ENCODE results near the gene MAD1L1. TPM values are rescaled to one million over a fixed set of nuclear protein-coding genes. Genes with fewer than 3 reads are reported as not detected.

MAD1L1 gene
- total and polyA plus RNA-seq, 8 donors, result 12.8 to 469 (median 27.3) TPM

GRCh38 chr7:2139004-2139699, 93.6 kb downstream of the MAD1L1 start:
- intact Hi-C loops (cut with DNase I; ENCODE audit: low total_unique reads), result no loop called here

GRCh38 chr7:2138146-2138765, 94.5 kb downstream of the MAD1L1 start:
- no peak overlapping the region for H3K27ac ChIP-seq
- H3K36me3 ChIP-seq, result peaks cover 0 to 42% (median 33%) of the 10 kb centered on the region in 4 donors
- H3K4me3 ChIP-seq, result no peak overlapping the region
- DNase-seq, result peak in 1 of 2 donors; percentile 75
- TF ChIP-seq POLR2A (IDR thresholded peaks at IDR 0.05), result no peak
- TF ChIP-seq CTCF (IDR thresholded peaks at IDR 0.05), result no peak
- TF ChIP-seq POLR2AphosphoS5 (IDR thresholded peaks at IDR 0.05), result no peak
- no peak for TF ChIP-seq EP300 (IDR thresholded peaks at IDR 0.05)
- no peaks in the 10 kb centered on the region for H3K4me1 ChIP-seq
- H3K27me3 ChIP-seq, result no peaks in the 10 kb centered on the region
- intact Hi-C loops (cut with DNase I; ENCODE audit: low total_unique reads), result no loop called here
- WGBS, 5 donors, result 77 to 91% (median 88%) methylated on average over 16 to 17 of the region's 17 CpGs
- no peaks in the 10 kb centered on the region for H3K9me3 ChIP-seq

More at GRCh38 chr7:2139004-2139699, 93.6 kb downstream of the MAD1L1 start:
- H3K36me3 ChIP-seq, result peaks cover 0 to 47% (median 35%) of the 10 kb centered on the region in 4 donors
- no peaks in the 10 kb centered on the region for H3K27me3 ChIP-seq
- no peaks in the 10 kb centered on the region for H3K9me3 ChIP-seq
- WGBS, 5 donors, result 91 to 100% (median 93%) methylated on average over 7 to 20 of the region's 20 CpGs
- no peak overlapping the region for H3K27ac ChIP-seq
- TF ChIP-seq CTCF (IDR thresholded peaks at IDR 0.05) (no peak), EP300 (IDR thresholded peaks at IDR 0.05) (no peak), POLR2AphosphoS5 (IDR thresholded peaks at IDR 0.05) (no peak), POLR2A (IDR thresholded peaks at IDR 0.05) (no peak)
- H3K4me1 ChIP-seq, result no peaks in the 10 kb centered on the region
- no peak overlapping the region for H3K4me3 ChIP-seq
- DNase-seq, result no peak

- H3K36me3 ChIP-seq, result peaks cover 0 to 40% (median 33%) of the 10 kb centered on the region in 4 donors
- intact Hi-C loops (cut with DNase I; ENCODE audit: low total_unique reads), result no loop called here
Measured at GRCh38 chr7:2134740-2135139, 98.0 kb downstream of the MAD1L1 start.

GRCh38 chr7:2132243-2132642, 100.5 kb downstream of the MAD1L1 start:
- no peaks in the 10 kb centered on the region for H3K9me3 ChIP-seq
- no peaks in the 10 kb centered on the region for H3K4me1 ChIP-seq
- intact Hi-C loops (cut with DNase I; ENCODE audit: low total_unique reads), result no loop called here
- no peaks in the 10 kb centered on the region for H3K27me3 ChIP-seq
- H3K36me3 ChIP-seq, result peaks cover 0 to 43% (median 38%) of the 10 kb centered on the region in 4 donors
- H3K4me3 ChIP-seq, result no peak overlapping the region
- TF ChIP-seq EP300 (IDR thresholded peaks at IDR 0.05) (no peak), POLR2A (IDR thresholded peaks at IDR 0.05) (no peak), POLR2AphosphoS5 (IDR thresholded peaks at IDR 0.05) (no peak), CTCF (IDR thresholded peaks at IDR 0.05) (no peak)
- no peak for DNase-seq
- no peak overlapping the region for H3K27ac ChIP-seq
- WGBS, 5 donors, result 93 to 98% (median 96%) methylated on average over 33 of the region's 33 CpGs

More at GRCh38 chr7:2134740-2135139, 98.0 kb downstream of the MAD1L1 start:
- H3K4me1 ChIP-seq, result no peaks in the 10 kb centered on the region
- TF ChIP-seq EP300 (IDR thresholded peaks at IDR 0.05) (no peak), POLR2AphosphoS5 (IDR thresholded peaks at IDR 0.05) (no peak), CTCF (IDR thresholded peaks at IDR 0.05) (no peak), POLR2A (IDR thresholded peaks at IDR 0.05) (no peak)
- no peaks in the 10 kb centered on the region for H3K9me3 ChIP-seq
- H3K4me3 ChIP-seq, result no peak overlapping the region
- no peak overlapping the region for H3K27ac ChIP-seq
- DNase-seq, result no peak
- H3K27me3 ChIP-seq, result no peaks in the 10 kb centered on the region
- 90 to 96% (median 92%) methylated on average over 5 of the region's 5 CpGs for WGBS, 5 donors
